ENCODE data around the gene NOD1.

NOD1 gene

DNA sequence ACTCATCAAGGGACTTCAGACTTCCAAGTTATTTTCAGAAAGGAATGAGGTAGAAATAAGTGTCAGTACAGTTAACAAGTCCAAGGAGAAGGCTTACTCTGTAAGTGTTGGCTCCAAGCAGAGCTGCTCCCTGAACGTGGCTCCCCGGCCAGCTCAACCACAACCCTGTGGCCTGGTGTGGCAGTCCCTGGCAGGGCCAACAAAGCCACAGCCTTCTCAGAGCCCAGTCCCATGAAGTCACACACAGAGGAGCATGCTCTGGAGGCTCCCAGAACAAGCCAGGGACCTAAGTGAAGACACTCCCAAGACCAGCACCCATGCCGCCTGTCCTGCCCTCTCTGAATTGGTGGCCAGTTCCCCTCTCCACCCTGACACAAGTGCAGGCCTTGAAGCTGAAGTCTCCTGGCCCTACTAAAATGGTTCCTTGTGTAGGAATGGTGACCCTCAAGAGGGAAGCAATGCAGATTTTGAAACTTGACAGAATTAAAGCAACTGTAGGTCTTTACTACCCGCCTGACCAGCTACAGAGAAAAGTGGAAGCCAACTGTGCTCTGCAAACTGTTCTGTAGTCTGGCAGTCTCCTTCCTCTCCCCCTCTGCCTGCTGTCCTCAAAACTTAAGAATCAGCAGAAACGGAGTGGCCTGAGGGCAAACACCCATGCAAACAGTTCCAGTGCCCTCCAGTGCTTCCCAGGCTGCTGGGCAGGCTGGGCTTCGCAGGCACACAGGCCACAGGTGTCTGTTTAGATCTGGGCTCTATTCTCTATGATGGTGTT is 51.1 kb downstream of the NOD1 start (continued):
- TF ChIP-seq ZNF558 (tag by site-specific recombination; IDR thresholded peaks at IDR 0.05), result no peak
- TF ChIP-seq, protein P1, sequence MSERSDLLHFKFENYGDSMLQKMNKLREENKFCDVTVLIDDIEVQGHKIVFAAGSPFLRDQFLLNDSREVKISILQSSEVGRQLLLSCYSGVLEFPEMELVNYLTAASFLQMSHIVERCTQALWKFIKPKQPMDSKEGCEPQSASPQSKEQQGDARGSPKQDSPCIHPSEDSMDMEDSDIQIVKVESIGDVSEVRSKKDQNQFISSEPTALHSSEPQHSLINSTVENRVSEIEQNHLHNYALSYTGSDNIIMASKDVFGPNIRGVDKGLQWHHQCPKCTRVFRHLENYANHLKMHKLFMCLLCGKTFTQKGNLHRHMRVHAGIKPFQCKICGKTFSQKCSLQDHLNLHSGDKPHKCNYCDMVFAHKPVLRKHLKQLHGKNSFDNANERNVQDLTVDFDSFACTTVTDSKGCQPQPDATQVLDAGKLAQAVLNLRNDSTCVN (tag by site-specific recombination; optimal IDR thresholded peaks at IDR 0.05), result no peak
- TF ChIP-seq ZNF324 (tag by site-specific recombination; IDR thresholded peaks at IDR 0.05), result no peak
- no peak for TF ChIP-seq ZNF561 (tag by site-specific recombination; IDR thresholded peaks at IDR 0.05; ENCODE audit: borderline replicate concordance)

DNA sequence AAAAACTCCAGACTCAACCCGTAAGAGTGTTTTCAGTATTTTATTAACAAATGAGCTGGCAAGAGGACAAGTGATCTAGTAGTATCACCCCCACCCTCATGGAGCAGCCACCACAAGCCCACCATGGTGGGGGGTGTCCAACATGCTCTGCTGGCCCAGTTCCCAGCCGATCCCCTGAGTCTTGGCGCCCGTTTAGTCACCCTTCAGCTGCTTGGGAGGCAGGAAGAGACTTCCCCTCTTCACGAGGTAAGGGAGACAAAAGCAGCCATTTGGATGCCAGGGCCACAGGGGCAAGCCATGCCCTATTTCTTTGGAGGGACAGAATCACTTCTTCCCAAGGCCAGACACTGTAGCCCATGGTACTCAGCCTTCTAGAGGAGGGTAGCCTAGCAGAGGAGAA is 54.1 kb downstream of the NOD1 start:
- ChIA-PET POLR2A (no interaction called here), CTCF (interaction anchor here (0.6 to 1.3 kb wide), 2 partner anchors 149 to 184 kb away, joined by 3 to 4 read pairs; no protein-coding TSS in a partner anchor)
- no peak overlapping the region for H3K4me3 ChIP-seq (ENCODE audit: low read depth, low read length)
- H3K4me1 ChIP-seq (ENCODE audit: control insufficient read depth, insufficient read depth, low read length), result no peaks in the 10 kb centered on the region
- no peaks in the 10 kb centered on the region for H3K9me3 ChIP-seq (ENCODE audit: control insufficient read depth, insufficient read depth, low read depth, low read length)
- TF ChIP-seq ZNF274 (IDR thresholded peaks at IDR 0.05; ENCODE audit: low read length) (no peak), ZNF274 (tag by site-specific recombination; IDR thresholded peaks at IDR 0.05; ENCODE audit: borderline replicate concordance) (no peak), ZNF133 (tag by site-specific recombination; IDR thresholded peaks at IDR 0.05) (no peak), SP7 (tag by site-specific recombination; IDR thresholded peaks at IDR 0.05) (no peak), ZNF658 (tag by site-specific recombination; IDR thresholded peaks at IDR 0.05) (no peak), OSR2 (tag by site-specific recombination; IDR thresholded peaks at IDR 0.05) (no peak), ZNF302 (tag by site-specific recombination; IDR thresholded peaks at IDR 0.05; ENCODE audit: low read depth) (no peak), ZNF677 (tag by site-specific recombination; IDR thresholded peaks at IDR 0.05) (no peak)
- TF ChIP-seq, protein P2, sequence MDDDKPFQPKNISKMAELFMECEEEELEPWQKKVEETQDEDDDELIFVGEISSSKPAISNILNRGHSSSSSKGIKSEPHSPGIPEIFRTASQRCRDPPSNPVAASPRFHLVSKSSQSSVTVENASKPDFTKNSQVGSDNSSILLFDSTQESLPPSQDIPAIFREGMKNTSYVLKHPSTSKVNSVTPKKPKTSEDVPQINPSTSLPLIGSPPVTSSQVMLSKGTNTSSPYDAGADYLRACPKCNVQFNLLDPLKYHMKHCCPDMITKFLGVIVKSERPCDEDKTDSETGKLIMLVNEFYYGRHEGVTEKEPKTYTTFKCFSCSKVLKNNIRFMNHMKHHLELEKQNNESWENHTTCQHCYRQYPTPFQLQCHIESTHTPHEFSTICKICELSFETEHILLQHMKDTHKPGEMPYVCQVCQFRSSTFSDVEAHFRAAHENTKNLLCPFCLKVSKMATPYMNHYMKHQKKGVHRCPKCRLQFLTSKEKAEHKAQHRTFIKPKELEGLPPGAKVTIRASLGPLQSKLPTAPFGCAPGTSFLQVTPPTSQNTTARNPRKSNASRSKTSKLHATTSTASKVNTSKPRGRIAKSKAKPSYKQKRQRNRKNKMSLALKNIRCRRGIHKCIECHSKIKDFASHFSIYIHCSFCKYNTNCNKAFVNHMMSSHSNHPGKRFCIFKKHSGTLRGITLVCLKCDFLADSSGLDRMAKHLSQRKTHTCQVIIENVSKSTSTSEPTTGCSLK (tag by site-specific recombination; IDR thresholded peaks at IDR 0.05), result no peak
- TF ChIP-seq, protein P3, sequence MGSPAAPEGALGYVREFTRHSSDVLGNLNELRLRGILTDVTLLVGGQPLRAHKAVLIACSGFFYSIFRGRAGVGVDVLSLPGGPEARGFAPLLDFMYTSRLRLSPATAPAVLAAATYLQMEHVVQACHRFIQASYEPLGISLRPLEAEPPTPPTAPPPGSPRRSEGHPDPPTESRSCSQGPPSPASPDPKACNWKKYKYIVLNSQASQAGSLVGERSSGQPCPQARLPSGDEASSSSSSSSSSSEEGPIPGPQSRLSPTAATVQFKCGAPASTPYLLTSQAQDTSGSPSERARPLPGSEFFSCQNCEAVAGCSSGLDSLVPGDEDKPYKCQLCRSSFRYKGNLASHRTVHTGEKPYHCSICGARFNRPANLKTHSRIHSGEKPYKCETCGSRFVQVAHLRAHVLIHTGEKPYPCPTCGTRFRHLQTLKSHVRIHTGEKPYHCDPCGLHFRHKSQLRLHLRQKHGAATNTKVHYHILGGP (tag by site-specific recombination; IDR thresholded peaks at IDR 0.05), result no peak
- TF ChIP-seq, protein P4, sequence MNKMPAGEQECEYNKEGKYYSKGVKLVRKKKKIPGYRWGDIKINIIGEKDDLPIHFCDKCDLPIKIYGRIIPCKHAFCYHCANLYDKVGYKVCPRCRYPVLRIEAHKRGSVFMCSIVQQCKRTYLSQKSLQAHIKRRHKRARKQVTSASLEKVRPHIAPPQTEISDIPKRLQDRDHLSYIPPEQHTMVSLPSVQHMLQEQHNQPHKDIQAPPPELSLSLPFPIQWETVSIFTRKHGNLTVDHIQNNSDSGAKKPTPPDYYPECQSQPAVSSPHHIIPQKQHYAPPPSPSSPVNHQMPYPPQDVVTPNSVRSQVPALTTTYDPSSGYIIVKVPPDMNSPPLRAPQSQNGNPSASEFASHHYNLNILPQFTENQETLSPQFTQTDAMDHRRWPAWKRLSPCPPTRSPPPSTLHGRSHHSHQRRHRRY (tag by site-specific recombination; IDR thresholded peaks at IDR 0.05), result no peak
- TF ChIP-seq, protein P5, sequence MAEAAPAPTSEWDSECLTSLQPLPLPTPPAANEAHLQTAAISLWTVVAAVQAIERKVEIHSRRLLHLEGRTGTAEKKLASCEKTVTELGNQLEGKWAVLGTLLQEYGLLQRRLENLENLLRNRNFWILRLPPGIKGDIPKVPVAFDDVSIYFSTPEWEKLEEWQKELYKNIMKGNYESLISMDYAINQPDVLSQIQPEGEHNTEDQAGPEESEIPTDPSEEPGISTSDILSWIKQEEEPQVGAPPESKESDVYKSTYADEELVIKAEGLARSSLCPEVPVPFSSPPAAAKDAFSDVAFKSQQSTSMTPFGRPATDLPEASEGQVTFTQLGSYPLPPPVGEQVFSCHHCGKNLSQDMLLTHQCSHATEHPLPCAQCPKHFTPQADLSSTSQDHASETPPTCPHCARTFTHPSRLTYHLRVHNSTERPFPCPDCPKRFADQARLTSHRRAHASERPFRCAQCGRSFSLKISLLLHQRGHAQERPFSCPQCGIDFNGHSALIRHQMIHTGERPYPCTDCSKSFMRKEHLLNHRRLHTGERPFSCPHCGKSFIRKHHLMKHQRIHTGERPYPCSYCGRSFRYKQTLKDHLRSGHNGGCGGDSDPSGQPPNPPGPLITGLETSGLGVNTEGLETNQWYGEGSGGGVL (tag by site-specific recombination; IDR thresholded peaks at IDR 0.05), result no peak
- TF ChIP-seq, protein P6, sequence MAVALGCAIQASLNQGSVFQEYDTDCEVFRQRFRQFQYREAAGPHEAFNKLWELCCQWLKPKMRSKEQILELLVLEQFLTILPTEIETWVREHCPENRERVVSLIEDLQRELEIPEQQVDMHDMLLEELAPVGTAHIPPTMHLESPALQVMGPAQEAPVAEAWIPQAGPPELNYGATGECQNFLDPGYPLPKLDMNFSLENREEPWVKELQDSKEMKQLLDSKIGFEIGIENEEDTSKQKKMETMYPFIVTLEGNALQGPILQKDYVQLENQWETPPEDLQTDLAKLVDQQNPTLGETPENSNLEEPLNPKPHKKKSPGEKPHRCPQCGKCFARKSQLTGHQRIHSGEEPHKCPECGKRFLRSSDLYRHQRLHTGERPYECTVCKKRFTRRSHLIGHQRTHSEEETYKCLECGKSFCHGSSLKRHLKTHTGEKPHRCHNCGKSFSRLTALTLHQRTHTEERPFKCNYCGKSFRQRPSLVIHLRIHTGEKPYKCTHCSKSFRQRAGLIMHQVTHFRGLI (tag by site-specific recombination; IDR thresholded peaks at IDR 0.05), result no peak
- TF ChIP-seq, protein P7, sequence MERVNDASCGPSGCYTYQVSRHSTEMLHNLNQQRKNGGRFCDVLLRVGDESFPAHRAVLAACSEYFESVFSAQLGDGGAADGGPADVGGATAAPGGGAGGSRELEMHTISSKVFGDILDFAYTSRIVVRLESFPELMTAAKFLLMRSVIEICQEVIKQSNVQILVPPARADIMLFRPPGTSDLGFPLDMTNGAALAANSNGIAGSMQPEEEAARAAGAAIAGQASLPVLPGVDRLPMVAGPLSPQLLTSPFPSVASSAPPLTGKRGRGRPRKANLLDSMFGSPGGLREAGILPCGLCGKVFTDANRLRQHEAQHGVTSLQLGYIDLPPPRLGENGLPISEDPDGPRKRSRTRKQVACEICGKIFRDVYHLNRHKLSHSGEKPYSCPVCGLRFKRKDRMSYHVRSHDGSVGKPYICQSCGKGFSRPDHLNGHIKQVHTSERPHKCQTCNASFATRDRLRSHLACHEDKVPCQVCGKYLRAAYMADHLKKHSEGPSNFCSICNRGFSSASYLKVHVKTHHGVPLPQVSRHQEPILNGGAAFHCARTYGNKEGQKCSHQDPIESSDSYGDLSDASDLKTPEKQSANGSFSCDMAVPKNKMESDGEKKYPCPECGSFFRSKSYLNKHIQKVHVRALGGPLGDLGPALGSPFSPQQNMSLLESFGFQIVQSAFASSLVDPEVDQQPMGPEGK (tag by site-specific recombination; IDR thresholded peaks at IDR 0.05), result no peak
- peaks cover 0 to 7% of the 10 kb centered on the region in 2 experiments; a peak in 1 of 3 replicates for H3K36me3 ChIP-seq (ENCODE audit: control insufficient read depth in 2 of 2, insufficient read depth in 1 of 2, low read length in 2 of 2)
- H3K27ac ChIP-seq (ENCODE audit: extremely low read depth, low read depth, low read length), result no peak overlapping the region

All from HEK293 (cell line).